ENCODE measurements around the gene FBL. TPM values are rescaled to one million over a fixed set of nuclear protein-coding genes. Genes with fewer than 3 reads are reported as not detected.

FBL gene
- total and polyA plus RNA-seq, 2 of the 13 experiments (the other 11 are each of a cell fraction or from before 2014, with no cell fraction given) = 153 to 468 TPM

DNA sequence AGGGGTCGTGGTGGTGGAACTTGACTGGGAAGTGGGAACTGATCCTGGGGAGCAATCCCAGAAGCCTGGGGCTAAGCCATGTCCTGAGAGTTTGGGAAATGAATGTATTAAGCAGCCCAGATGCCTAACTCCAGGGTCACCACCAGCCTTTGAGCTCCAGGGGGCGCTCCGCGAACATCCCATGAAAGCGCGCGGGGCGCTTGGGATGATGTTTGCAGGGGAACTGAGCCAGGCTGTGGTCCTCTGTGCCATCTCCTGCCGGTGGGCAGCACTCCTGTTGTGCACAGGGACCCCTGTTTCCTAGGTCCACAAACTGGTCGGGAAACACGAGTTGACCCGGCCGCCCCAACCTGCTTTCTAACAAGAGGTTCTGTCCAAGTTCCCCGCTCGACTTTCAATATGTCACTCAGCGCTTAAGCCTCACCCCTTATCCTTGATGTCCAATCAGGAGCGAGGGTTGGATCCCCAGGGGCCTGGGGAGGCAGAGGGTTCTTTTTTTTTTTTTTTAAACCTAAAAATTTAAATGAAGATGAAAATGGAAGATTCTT is 53.1 kb downstream of the FBL start (continued):
- TF ChIP-seq ZNF687 (CRISPR knock-in tag; IDR thresholded peaks at IDR 0.05) = peak; percentile 58
- 0 out of 2 replicates have a peak, but pooled peaks have one; percentile 25 for TF ChIP-seq MED1 (CRISPR knock-in tag; IDR thresholded peaks at IDR 0.05)
- peak; percentile 60; the same call in 1 of the 2 replicates for TF ChIP-seq NFYC (CRISPR knock-in tag; IDR thresholded peaks at IDR 0.05)
- TF ChIP-seq, protein P1, sequence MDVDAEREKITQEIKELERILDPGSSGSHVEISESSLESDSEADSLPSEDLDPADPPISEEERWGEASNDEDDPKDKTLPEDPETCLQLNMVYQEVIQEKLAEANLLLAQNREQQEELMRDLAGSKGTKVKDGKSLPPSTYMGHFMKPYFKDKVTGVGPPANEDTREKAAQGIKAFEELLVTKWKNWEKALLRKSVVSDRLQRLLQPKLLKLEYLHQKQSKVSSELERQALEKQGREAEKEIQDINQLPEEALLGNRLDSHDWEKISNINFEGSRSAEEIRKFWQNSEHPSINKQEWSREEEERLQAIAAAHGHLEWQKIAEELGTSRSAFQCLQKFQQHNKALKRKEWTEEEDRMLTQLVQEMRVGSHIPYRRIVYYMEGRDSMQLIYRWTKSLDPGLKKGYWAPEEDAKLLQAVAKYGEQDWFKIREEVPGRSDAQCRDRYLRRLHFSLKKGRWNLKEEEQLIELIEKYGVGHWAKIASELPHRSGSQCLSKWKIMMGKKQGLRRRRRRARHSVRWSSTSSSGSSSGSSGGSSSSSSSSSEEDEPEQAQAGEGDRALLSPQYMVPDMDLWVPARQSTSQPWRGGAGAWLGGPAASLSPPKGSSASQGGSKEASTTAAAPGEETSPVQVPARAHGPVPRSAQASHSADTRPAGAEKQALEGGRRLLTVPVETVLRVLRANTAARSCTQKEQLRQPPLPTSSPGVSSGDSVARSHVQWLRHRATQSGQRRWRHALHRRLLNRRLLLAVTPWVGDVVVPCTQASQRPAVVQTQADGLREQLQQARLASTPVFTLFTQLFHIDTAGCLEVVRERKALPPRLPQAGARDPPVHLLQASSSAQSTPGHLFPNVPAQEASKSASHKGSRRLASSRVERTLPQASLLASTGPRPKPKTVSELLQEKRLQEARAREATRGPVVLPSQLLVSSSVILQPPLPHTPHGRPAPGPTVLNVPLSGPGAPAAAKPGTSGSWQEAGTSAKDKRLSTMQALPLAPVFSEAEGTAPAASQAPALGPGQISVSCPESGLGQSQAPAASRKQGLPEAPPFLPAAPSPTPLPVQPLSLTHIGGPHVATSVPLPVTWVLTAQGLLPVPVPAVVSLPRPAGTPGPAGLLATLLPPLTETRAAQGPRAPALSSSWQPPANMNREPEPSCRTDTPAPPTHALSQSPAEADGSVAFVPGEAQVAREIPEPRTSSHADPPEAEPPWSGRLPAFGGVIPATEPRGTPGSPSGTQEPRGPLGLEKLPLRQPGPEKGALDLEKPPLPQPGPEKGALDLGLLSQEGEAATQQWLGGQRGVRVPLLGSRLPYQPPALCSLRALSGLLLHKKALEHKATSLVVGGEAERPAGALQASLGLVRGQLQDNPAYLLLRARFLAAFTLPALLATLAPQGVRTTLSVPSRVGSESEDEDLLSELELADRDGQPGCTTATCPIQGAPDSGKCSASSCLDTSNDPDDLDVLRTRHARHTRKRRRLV (CRISPR knock-in tag; IDR thresholded peaks at IDR 0.05) = no peak
- 0 out of 2 replicates have a peak, but pooled peaks have one; percentile 83 for TF ChIP-seq ZNF513 (CRISPR knock-in tag; conservative IDR thresholded peaks at IDR 0.05)
- no peak for TF ChIP-seq NFKBIZ (CRISPR knock-in tag; IDR thresholded peaks at IDR 0.05)
- no peak for TF ChIP-seq MAFF (IDR thresholded peaks at IDR 0.05; ENCODE audit: low read depth, low read length)
- TF ChIP-seq ZNF501 (CRISPR knock-in tag; IDR thresholded peaks at IDR 0.05) = peak; percentile 69
- TF ChIP-seq NFYB (CRISPR knock-in tag; IDR thresholded peaks at IDR 0.05) = peak; percentile 54
- TF ChIP-seq FOXK1 (CRISPR knock-in tag; IDR thresholded peaks at IDR 0.05; ENCODE audit: borderline replicate concordance, low read depth) = no peak
- TF ChIP-seq ZNF143 (CRISPR knock-in tag; IDR thresholded peaks at IDR 0.05) = peak; percentile 54
- TF ChIP-seq XRCC5 (optimal IDR thresholded peaks at IDR 0.05; ENCODE audit: low read length) = peak; percentile 85
- TF ChIP-seq ZSCAN29 (CRISPR knock-in tag; conservative IDR thresholded peaks at IDR 0.05) = no peak
- peak; percentile 16; the same call in 1 of the 2 replicates for TF ChIP-seq MYC (CRISPR knock-in tag; IDR thresholded peaks at IDR 0.05; ENCODE audit: borderline replicate concordance)
- peak; percentile 25; the same call in 1 of the 2 replicates for TF ChIP-seq GABPB1 (CRISPR knock-in tag; IDR thresholded peaks at IDR 0.05)
- TF ChIP-seq CTCF (CRISPR knock-in tag; IDR thresholded peaks at IDR 0.05) = peak; percentile 93
- TF ChIP-seq SMC3 (IDR thresholded peaks at IDR 0.05; ENCODE audit: low read length) = peak; percentile 55
